Spinal cord (tissue), 10 donors: ENCODE data around the gene GOT1. TPM values are rescaled to one million over a fixed set of nuclear protein-coding genes. Genes with fewer than 3 reads are reported as not detected.

ENCODE experiments used
- DNase-seq, 6 donors: peaks; one replicate each; pipeline versions ENCODE4 v3.0.0 to v3.0.0-alpha.2; 2013 to 2015; ENCODE audit warnings: low spot score in 6 of 6, low read depth in 4 of 6
- H3K27ac ChIP-seq: one replicate; pipeline ENCODE4 v1.5.1; 2013; ENCODE audit warnings: low read depth, low read length, control low read depth
- H3K27me3 ChIP-seq: one replicate; pipeline ENCODE4 v1.6.1; 2013; ENCODE audit warnings: low read length; ENCODE audit not compliant: control insufficient read depth, insufficient read depth
- H3K36me3 ChIP-seq: one replicate; pipeline ENCODE4 v1.6.1; 2013; ENCODE audit warnings: low read length; ENCODE audit not compliant: control insufficient read depth, insufficient read depth
- H3K4me1 ChIP-seq: one replicate; pipeline ENCODE4 v1.6.1; 2013; ENCODE audit warnings: low read length; ENCODE audit not compliant: control insufficient read depth, insufficient read depth
- H3K4me3 ChIP-seq: one replicate; pipeline ENCODE4 v1.5.1; 2013; ENCODE audit warnings: low read depth, low read length, control low read depth
- H3K9me3 ChIP-seq: one replicate; pipeline ENCODE4 v1.6.1; 2013; ENCODE audit warnings: low read length; ENCODE audit not compliant: control insufficient read depth, insufficient read depth
- WGBS: methylation state at CpG from one replicate; pipeline ENCODE4 v1.1.5; 2013; ENCODE audit warnings: missing lambda C conversion rate; ENCODE audit not compliant: insufficient coverage; 5-methylcytosine and 5-hydroxymethylcytosine counted together
- long read RNA-seq, 4 donors: transcript quantifications; one replicate each; lab custom pipeline, GENCODE V29; 2026
- polyA plus RNA-seq, 2 donors: library from polyadenylated mRNA; unstranded; fragments of 120-200 nt; gene quantifications; one replicate each; pipeline ENCODE4 v1.2.1, GENCODE V29; 2013; ENCODE audit not compliant: insufficient read length in 2 of 2
- total RNA-seq, 2 donors: library from RNA; depleted of rRNA in 1 of 2; stranded (reverse); fragments of 120-200 nt in 1 of 2; fragments of >200 nt in 1 of 2; gene quantifications; one replicate each; pipeline versions ENCODE4 v1.2.3 to v1.2.4, GENCODE V29; 2013 to 2014
- donor health status: healthy.

The GOT1 gene
- total RNA-seq (10 to 100 TPM; 38.0 to 67.7 TPM), polyA plus RNA-seq (100 to 1,000 TPM; 105 to 115 TPM)
- long read RNA-seq, donor 1, transcript GOT1-201 (9 exons, 2,923 nt) = major isoform, 56 of 63 reads
- long read RNA-seq, donor 1, transcript GOT1-203 (3 exons, 646 nt) = minor isoform, 5 of 63 reads
- long read RNA-seq, donor 1, partial matches to known transcripts = 0 of 63 reads
- long read RNA-seq, donor 1, other reads (novel, unspliced or antisense) = 0 of 63 reads
- long read RNA-seq, donor 2, transcript GOT1-201 (9 exons, 2,923 nt) = major isoform, 7 of 18 reads
- long read RNA-seq, donor 2, partial matches to known transcripts = 6 of 18 reads
- long read RNA-seq, donor 2, other reads (novel, unspliced or antisense) = 0 of 18 reads
- long read RNA-seq, donor 3, transcript GOT1-202 (2 exons, 716 nt) = minor isoform, 7 of 24 reads
- long read RNA-seq, donor 3, transcript GOT1-201 (9 exons, 2,923 nt) = major isoform, 16 of 24 reads
- long read RNA-seq, donor 3, partial matches to known transcripts = 0 of 24 reads
- long read RNA-seq, donor 3, other reads (novel, unspliced or antisense) = 0 of 24 reads
- long read RNA-seq, donor 4, transcript GOT1-201 (9 exons, 2,923 nt) = major isoform, 11 of 24 reads
- long read RNA-seq, donor 4, partial matches to known transcripts = 9 of 24 reads
- long read RNA-seq, donor 4, other reads (novel, unspliced or antisense) = 0 of 24 reads

DNA sequence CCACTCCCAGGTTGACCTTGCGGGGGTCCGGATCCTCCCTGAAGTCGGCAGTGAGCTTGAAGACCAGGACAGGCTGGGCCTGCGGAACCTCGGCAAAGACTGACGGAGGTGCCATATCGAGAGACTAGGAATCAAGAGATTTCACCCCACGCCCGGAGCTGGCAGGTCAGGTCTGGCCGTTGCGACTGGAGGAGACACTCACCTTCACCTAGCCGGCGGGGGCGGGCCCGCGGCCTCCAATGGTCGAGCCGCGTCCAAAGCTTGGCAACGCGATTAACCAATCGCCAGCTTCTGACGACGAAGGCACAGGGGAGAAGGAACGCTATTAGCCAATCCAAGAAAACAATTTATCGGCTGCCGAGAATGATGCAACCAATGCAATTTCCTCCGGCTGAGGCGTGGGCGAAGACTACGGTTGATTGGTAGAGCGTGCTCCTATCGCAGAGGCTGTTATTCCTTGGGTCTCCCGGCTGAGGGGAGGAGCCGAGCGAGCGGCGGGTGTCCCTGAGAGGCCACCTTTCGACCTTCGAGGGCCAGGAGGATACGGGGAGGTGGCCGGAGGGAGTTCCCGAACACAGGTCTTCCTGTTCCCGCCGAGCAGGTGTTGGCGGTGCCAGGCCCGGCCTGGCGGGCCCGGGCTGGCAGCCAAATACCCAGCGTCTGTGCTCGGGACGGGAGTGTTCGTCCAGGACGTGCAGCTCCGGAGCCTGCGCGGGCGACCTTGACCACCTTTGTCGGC lies at the start of gene GOT1:
Gene GOT1 (minus strand): TSS at position 174 of the 739 bp plus-strand sequence. CDS start 59 bp downstream, at position 115.
- Histone ChIP-seq H3K4me1 (peaks cover 14% of the 10 kb centered on the region), H3K9me3 (no peaks in the 10 kb centered on the region), H3K27ac (peak within 1 kb of the TSS; percentile 87), H3K4me3 (peak within 1 kb of the TSS; percentile 98), H3K36me3 (peaks cover 4% of the 10 kb centered on the region), H3K27me3 (no peaks in the 10 kb centered on the region)
- WGBS = under 1% methylated on average over 59 of the region's 59 CpGs
- peak; percentile 95 to 100 (median 98) for DNase-seq

DNA sequence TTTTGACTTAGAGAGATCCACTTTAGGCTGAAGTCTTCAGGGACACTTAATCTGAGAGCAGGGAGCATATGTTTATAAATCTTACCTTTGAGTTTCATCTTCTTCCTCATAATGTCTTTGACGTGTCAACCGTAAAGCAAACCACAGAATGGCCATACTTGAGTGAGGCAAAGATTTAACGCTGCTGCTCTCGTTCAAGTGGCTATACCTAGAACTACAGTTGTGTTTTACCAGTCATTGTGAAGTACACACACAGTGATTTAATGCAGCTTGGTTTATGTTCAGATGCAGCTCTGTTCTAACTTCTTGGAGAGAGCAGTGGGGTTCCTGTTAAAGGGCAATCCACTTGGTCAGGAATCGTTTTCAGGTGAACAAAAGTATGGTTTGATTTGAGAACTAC lies 39.9 kb upstream of the GOT1 start:
- no peaks in the 10 kb centered on the region for H3K9me3 ChIP-seq
- H3K27me3 ChIP-seq = peaks cover 4% of the 10 kb centered on the region
- H3K36me3 ChIP-seq = no peaks in the 10 kb centered on the region
- DNase-seq = no peak
- 65% methylated on average over 4 of the region's 5 CpGs for WGBS
- no peak overlapping the region for H3K27ac ChIP-seq
- no peak overlapping the region for H3K4me3 ChIP-seq
- no peaks in the 10 kb centered on the region for H3K4me1 ChIP-seq

DNA sequence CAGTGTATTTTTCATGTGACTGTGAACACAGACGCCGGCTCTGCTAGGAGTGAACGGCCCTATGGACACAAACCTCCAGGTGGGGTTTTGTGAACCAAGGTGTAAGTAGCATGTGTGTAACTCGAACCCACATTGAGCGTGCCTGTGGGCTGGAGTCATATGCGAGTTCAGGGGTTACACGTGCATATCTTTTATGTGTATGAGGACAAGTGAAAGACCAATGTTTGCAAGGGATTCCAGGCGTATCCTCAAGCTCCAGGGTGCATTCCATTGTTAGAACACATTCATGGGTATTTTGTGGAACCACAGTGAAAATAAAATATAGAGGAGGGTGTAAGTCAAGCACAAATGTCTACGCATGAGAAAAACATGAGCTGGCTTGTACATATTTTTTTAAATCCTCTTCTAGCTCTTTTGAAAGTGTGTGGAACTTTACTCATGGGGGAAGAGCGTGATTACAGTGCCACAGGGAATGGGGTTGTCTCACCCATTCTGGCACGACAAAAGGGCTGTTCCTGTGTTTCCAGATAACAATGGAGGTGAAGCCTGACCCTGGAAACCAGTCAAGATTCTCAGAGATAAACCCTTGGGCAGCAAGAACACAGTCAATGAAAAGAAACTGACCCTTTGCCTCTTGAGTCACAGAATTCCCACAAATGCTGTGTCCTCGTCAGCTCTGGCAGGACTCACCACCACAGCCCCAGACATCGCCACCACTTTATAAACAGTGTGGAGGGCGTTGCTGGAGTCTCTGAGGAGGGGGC lies 37.0 kb upstream of the GOT1 start:
- Histone ChIP-seq H3K36me3 (no peaks in the 10 kb centered on the region), H3K4me3 (no peak overlapping the region), H3K27me3 (peaks cover 2% of the 10 kb centered on the region), H3K9me3 (no peaks in the 10 kb centered on the region), H3K4me1 (no peaks in the 10 kb centered on the region), H3K27ac (no peak overlapping the region)
- 71% methylated on average over 11 of the region's 14 CpGs for WGBS
- no peak for DNase-seq

DNA sequence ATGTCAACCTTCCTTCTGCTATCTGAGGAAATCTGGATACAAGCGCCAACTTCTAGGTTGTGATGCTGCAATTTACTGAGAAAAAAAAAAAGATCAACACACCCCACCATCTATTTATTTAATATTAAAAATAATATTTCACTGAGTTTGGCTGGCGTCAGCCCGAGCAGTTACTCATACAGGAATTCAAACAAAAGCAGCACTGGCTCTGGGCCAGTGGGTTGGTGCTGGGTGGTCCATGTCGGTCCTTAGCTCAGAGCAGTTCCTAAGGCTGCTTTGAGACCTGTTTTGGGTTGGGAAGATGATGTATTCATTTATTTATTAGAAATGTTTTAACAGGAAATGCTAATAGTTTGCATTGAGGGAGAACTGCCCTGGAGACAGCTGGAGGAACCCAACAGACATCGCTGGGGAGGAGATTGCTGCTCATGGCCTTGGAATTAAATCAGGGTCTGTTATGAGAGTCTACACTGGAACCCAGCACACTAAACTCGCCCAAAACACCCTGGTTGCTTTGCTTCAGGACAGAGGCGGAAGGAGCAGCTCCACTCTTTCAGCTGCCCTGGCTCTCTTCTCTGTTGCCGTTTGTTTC lies 36.3 kb upstream of the GOT1 start:
- peaks cover 2% of the 10 kb centered on the region for H3K27me3 ChIP-seq
- no peaks in the 10 kb centered on the region for H3K36me3 ChIP-seq
- no peak for DNase-seq
- 100% methylated on average over 3 of the region's 8 CpGs for WGBS
- no peaks in the 10 kb centered on the region for H3K9me3 ChIP-seq
- no peak overlapping the region for H3K27ac ChIP-seq
- no peak overlapping the region for H3K4me3 ChIP-seq
- no peaks in the 10 kb centered on the region for H3K4me1 ChIP-seq

DNA sequence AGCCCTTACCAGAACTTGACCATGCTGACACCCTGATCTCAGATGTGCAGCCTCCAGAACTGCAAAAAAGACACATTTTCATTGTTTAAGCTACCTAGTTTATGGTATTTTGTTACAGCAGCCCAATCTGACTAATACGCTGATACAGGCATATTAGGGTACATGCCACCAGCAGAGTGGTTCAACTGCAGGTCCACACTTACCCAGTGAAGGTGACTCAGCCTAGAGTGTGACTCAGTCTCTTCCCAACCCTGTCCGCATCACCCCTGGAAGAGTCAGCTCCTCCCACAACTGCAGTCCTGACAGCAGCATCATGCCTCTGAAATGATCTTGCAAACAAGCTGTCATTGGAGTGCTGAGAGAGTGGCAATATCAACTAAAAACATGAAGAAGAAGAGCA lies 30.8 kb upstream of the GOT1 start:
- no peak overlapping the region for H3K27ac ChIP-seq
- 100% methylated on average over 1 of the region's 2 CpGs for WGBS
- H3K27me3 ChIP-seq = peaks cover 3% of the 10 kb centered on the region
- no peak for DNase-seq
- no peak overlapping the region for H3K4me3 ChIP-seq
- no peaks in the 10 kb centered on the region for H3K9me3 ChIP-seq
- H3K36me3 ChIP-seq = no peaks in the 10 kb centered on the region
- H3K4me1 ChIP-seq = no peaks in the 10 kb centered on the region

DNA sequence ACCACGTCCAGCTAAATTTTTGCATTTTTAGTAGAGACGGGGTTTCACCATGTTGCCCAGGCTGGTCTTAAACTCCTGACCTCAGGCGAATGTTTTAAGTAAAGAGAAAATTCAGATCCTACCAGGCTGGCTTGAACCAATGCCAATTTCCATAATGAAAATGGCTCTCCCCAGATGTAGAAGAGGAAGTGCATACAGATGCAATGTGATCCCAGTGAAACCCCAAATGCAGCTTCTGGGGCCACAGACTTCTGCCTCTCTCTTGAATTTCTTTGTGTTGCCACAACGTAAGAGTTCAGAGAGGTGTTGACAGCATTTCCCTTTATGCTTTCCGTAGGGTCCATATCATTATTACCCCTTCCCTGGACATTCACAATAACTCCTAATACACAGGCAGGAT lies 29.6 kb upstream of the GOT1 start:
- DNase-seq = no peak
- WGBS = 100% methylated on average over 1 of the region's 5 CpGs
- Histone ChIP-seq H3K36me3 (no peaks in the 10 kb centered on the region), H3K27ac (no peak overlapping the region), H3K27me3 (peaks cover 3% of the 10 kb centered on the region), H3K4me3 (no peak overlapping the region), H3K9me3 (no peaks in the 10 kb centered on the region), H3K4me1 (no peaks in the 10 kb centered on the region)

DNA sequence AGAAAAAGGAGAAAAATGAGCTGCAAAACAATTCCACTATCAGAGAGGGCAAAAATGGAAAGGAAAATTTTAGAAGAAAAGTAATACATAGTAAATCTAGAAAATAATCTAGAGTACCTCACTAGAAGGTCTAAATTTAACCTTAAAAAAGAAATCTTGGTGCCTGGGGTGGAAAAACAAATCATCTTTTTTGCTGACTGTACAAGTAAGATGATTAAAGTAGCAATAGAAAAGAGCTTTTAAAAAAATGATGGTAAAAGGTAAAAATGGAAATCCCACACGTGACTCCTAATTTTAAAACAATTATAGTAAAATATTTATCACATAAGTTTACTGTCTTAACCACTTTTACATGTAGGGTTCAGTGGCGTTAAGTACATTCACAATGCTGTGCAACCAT lies 28.8 kb upstream of the GOT1 start:
- no peak for DNase-seq
- Histone ChIP-seq H3K4me1 (no peaks in the 10 kb centered on the region), H3K27ac (no peak overlapping the region), H3K9me3 (no peaks in the 10 kb centered on the region), H3K36me3 (no peaks in the 10 kb centered on the region), H3K27me3 (peaks cover 3% of the 10 kb centered on the region), H3K4me3 (no peak overlapping the region)
- WGBS = 100% methylated on average over 1 of the region's 2 CpGs

DNA sequence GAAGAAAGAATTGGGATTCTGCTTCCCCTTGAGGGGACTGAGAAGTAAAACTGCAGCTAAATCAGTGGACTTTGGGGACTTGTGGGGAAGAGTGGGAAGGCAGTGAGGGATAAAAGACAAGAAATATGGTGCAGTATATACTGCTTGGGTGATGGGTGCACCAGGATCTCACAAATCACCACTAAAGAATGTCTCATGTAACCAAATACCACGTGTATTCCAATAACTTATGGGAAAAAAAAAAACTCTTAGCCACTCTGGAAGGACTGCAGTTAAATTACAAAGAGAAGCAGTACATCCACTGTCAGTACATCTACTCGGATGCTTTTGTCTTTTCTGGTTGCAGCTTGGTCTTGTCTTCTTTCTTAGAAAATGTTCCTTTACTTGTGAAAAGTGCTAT lies 27.4 kb upstream of the GOT1 start:
- Histone ChIP-seq H3K4me1 (no peaks in the 10 kb centered on the region), H3K9me3 (no peaks in the 10 kb centered on the region), H3K27me3 (peaks cover 3% of the 10 kb centered on the region), H3K27ac (no peak overlapping the region), H3K4me3 (no peak overlapping the region), H3K36me3 (no peaks in the 10 kb centered on the region)
- DNase-seq = no peak
- no CpG with 5 or more reads among the region's 2 CpGs for WGBS

DNA sequence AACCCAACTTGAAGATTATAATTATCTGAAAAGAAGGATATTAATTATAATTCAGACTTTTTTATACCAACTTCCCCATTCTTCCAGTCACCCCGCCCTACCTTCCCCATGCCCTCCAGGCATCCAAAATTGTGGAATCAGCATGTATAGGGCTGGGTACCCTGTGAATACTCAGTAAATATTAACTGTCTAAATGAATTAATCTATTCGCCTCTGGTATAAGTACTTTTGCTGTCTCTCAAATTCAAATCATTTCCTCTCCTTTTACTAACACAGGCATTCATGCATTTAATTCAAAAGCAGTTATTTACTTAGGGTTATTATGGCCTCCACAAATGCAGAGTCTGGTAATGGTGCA lies 26.5 kb upstream of the GOT1 start:
- DNase-seq = no peak
- Histone ChIP-seq H3K9me3 (no peaks in the 10 kb centered on the region), H3K4me3 (no peak overlapping the region), H3K27me3 (peaks cover 3% of the 10 kb centered on the region), H3K27ac (no peak overlapping the region), H3K4me1 (no peaks in the 10 kb centered on the region), H3K36me3 (no peaks in the 10 kb centered on the region)
- no CpG with 5 or more reads among the region's 2 CpGs for WGBS
